Ovary (tissue), 3 donors: Measurements from ENCODE around the gene PIAS1.

Experiments
- CTCF ChIP-seq, 3 donors: fragments of 450-650 bp in 2 of 3; fragments of 200-600 bp in 1 of 3; IDR thresholded peaks; one replicate each; pipeline versions ENCODE4 v1.5.1 to v1.8.0; 2016 to 2022; ENCODE audit warnings: antibody characterized with exemption in 3 of 3, mild to moderate bottlenecking in 1 of 3
- POLR2A ChIP-seq: fragments of 450-650 bp; IDR thresholded peaks from one replicate; pipeline ENCODE4 v1.6.1; 2017; ENCODE audit warnings: antibody characterized with exemption, mild to moderate bottlenecking, moderate library complexity
- donor health status: DM: no; HTN: no; CAD: no.

GRCh38 chr15:68213991-68214837 is 160.1 kb downstream of the PIAS1 start:
- TF ChIP-seq CTCF (IDR thresholded peaks at IDR 0.05), result no peak
- no peak for TF ChIP-seq POLR2A
